Subcutaneous preadipocyte (primary cell): ENCODE data around the gene AKR1C4. TPM values are rescaled to one million over a fixed set of nuclear protein-coding genes. Genes with fewer than 3 reads are reported as not detected.

Experiments
- total RNA-seq: library from RNA; depleted of rRNA; stranded (reverse); fragments of >200 nt; gene quantifications from 2 replicates; pipeline ENCODE4 v1.2.3, GENCODE V29; 2012

Gene AKR1C4
- total RNA-seq: not detected in 2 replicates

DNA sequence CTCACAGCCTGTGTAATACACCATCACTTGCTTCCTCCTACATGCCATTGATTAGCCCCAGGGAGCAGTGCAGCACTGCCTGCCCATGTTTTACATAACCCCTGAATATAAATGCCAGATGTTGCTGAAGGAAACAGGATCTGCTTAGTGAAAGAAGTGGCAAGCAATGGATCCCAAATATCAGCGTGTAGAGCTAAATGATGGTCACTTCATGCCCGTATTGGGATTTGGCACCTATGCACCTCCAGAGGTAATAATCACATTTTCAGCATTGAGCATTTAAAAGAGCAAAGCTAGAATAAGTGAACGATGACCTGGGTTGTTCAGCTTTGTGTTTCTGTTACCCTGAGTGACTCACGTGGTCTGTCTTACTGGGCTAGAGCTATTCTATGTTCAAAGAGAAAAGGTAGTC is at the start of gene AKR1C4:
Gene AKR1C4, plus strand, starts transcription at position 136 of the 412 bp plus-strand sequence. Its CDS starts 31 bp downstream, at position 167.

DNA sequence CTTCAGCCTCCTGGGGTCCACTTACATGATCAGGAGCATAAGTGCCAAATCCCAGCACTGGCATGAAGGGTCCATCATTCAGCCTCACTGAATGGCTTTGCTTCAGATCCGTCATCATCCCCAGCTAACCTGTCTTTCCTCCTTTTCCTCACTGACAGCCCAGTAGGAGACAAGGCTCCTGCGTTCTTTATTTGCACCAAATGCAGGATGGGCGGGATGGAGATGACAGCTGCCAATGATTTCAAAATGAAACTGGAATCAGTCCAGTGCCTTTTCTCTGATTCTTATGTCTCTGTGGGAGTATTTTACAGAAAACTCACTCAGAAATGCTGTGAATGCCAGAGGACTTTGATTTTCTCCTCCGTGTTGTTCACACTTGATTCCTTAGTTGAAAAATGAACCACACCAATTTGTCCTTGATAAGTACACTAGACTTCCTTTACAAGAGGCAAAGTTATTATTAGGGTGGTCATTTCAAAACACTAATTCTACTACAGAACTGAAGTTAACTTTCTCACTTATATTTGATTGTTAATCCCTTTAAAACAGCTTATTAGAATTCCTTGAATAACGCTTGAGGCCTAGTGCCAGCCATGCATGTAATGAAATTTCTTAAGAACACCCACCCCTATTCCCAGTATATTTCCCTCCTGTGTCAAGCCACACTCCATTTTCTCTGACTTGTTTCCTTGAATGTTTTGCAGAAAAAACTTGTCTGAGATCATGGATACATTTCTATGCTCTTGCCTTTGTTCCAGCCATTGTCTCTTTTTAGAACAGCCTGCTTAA is 11.5 kb upstream of the AKR1C4 start, which contains the start of gene AKR1C8:
Gene AKR1C8, minus strand, starts transcription at position 164 of the 789 bp plus-strand sequence. Its CDS starts 46 bp downstream, at position 118.

Other genes with a start within 250 kb of the AKR1C4 start
- gene AKR1C1, start 233.4 kb upstream of the AKR1C4 start, total RNA-seq: 216 and 715 TPM in 2 replicates
- gene AKR1C2, start 193.0 kb upstream of the AKR1C4 start, total RNA-seq: 93.0 and 97.0 TPM in 2 replicates
- 139 and 258 TPM in 2 replicates for gene AKR1C3, start 102.4 kb upstream of the AKR1C4 start, total RNA-seq
- gene AKR1C8, start 11.7 kb upstream of the AKR1C4 start, total RNA-seq: not detected in 2 replicates
- gene UCN3, start 168.1 kb downstream of the AKR1C4 start, total RNA-seq: not detected in 2 replicates
- gene TUBAL3, start 208.0 kb downstream of the AKR1C4 start, total RNA-seq: not detected in 2 replicates
- 11.4 and 24.8 TPM in 2 replicates for gene NET1, start 215.7 kb downstream of the AKR1C4 start, total RNA-seq